ENCODE measurements around the gene ARCN1. TPM values are rescaled to one million over a fixed set of nuclear protein-coding genes. Genes with fewer than 3 reads are reported as not detected.

Gene ARCN1
- total RNA-seq, 1 experiment from 2014 or later = 88.3 TPM

DNA sequence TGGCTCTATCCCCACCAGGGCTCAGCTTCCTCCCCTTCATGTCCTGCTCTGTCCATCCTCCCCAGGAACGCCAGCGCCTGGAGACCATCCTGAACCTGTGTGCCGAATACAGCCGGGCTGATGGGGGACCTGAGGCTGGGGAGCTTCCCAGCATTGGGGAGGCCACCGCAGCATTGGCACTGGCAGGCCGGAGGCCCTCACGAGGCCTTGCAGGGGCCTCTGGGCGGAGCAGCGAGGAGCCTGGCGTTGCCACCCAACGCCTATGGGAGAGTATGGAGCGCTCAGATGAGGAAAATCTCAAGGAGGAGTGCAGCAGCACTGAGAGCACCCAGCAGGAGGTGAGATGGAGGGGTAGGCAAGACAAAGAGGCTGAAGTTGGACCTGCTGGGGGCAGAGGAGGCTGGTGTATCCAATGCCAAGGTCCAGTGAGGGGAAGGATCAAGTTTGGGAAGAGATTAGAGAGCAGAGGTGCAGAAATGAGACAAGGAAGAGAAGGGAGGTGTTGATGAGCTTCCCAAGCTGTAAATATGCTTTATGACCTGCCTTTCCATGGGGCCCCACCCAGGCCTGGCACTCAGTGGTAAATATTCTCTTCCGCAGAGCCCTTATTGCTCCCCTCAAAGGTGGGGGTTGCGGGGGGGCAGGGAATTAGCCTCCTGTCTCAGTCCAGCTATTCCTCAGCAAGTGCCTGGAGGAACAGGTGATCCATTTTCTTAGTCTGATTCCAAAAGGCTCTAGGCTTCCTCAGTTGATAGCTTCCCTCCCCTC lies 59.1 kb downstream of the ARCN1 start:
- in situ Hi-C loops (cut with HindIII; ENCODE audit: low sequenced_read_pairs) = no loop called here

DNA sequence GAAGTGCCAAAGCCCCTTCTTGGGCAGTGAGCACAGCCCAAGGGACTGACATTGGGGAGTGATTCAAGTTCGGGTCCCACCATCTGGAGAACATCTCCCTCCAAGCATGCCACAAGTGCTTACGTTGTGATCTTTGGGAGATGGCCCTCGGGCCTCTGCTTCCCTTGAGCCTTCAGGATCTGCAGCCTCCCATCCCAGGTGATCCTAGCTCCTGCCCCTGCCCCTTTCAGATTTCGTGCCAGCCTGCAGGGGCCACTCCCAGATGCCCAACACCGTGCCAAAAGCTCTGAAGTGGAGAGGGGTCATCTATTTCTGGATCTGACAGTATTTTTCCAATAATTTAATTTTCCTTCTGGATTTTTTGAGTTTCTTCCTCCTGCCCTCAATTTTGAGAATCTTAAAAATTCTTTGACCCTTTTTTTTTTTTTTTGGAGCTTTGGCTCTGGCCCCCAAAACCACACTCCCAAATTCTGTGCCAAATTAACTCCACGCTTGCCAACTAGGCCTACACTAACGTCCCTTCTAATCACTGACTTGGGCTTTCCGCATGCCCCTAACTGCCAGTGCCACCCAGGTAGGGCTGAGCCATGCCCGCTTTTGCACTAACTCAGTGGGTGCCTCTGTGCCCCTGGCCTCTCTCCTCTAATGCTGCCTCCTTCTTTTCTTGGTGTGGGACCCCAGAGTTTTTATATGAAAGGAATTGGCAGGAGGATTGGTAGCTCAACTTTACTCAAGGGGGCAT lies 60.5 kb downstream of the ARCN1 start:
- in situ Hi-C loops (cut with HindIII; ENCODE audit: low sequenced_read_pairs) = no loop called here

More for the DNA sequence above, 59.1 kb downstream of the ARCN1 start:
- DNase-seq (ENCODE audit: low spot score) = no peak

GRCh38 chr11:118633319-118633690 lies 61.1 kb downstream of the ARCN1 start:
- in situ Hi-C loops (cut with HindIII; ENCODE audit: low sequenced_read_pairs) = no loop called here
- no peak for DNase-seq (ENCODE audit: low spot score)

More for the DNA sequence above, 60.5 kb downstream of the ARCN1 start:
- no peak for DNase-seq (ENCODE audit: low spot score)

DNA sequence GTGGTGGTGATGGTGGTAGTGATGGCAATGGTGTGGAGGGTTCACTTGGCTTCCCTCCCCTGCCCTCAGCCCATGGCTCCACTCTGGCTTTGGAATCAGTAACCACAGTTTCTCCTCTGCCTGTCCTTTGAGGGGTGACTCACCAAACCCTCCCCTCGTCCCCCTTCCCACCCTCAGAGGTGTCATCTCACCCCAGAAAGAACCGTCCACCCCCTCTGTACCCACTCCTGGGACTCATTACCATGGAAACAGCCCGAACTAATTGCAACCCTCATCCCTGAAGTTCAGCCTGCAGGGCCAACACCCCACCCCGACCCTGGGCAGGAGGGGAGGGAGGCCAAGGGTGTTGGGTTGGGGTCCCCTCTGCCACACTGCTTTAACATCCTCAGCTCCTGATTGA lies 61.8 kb downstream of the ARCN1 start:
- in situ Hi-C loops (cut with HindIII; ENCODE audit: low sequenced_read_pairs) = no loop called here
- DNase-seq (ENCODE audit: low spot score) = no peak

DNA sequence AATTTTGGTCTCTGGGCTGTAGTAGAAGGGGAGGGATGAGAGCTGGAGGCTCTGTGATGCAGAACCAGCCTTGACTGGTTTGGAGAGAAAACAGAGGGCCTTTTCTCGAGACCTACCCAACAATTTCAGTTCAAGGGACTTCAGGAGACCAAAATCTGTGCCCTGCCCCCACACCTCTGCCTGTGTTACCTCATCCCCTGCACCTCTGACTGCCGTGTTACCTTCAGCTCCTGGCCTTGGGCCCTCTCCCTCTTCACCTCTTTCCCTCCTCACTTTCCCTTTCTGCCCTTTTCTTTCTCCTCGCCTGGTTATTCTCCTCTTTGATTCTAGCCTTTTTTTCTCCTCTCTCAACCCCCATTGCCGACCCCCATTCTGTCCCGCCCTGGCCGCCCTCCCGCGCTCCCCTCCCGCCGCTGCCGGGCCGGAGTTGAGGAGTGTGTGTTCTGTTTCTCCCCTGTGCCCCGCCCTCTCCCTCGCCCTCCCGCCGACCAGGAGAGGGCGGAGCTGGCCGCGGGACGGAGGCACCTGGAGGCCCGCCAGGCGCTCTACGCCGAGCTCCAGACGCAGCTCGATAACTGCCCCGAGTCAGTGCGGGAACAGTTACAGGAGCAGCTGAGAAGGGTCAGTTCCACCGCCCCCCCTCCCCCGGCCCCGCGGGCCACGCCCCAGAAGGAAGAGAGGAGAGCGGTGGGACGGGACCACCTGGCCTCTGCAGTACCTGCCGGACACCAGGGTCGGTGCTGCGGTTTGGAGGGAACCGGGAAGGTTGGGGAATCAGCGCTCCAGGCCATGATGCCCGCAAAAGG lies 62.4 kb downstream of the ARCN1 start:
- in situ Hi-C loops (cut with HindIII; ENCODE audit: low sequenced_read_pairs) = no loop called here
- peak; percentile 85 for DNase-seq (ENCODE audit: low spot score)

- in situ Hi-C loops (cut with HindIII; ENCODE audit: low sequenced_read_pairs) = no loop called here
- DNase-seq (ENCODE audit: low spot score) = peak; percentile 60
Observed at GRCh38 chr11:118635237-118635591, 63.0 kb downstream of the ARCN1 start.

DNA sequence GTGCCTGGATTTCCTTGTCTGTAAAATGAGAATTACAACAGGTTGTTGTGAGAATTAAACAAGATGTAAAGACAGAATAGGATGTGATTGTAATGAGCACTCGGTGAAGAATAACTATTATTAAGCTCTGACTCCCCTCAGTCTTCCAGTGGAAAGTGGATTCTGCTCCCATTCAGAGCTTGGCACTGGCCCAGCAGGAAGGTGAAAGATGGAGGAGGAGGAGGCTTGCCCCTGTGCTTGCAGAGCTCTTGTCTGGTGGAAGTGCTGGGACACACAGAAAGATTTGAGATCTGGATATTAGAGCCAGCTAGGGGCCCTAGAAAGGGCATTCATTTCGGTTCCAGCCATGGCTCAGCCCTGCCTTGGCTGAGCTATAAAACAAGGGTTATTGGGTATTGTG lies 63.4 kb downstream of the ARCN1 start:
- no peak for DNase-seq (ENCODE audit: low spot score)
- in situ Hi-C loops (cut with HindIII; ENCODE audit: low sequenced_read_pairs) = no loop called here

GRCh38 chr11:118636569-118637290 lies 64.5 kb downstream of the ARCN1 start:
- in situ Hi-C loops (cut with HindIII; ENCODE audit: low sequenced_read_pairs) = no loop called here

DNA sequence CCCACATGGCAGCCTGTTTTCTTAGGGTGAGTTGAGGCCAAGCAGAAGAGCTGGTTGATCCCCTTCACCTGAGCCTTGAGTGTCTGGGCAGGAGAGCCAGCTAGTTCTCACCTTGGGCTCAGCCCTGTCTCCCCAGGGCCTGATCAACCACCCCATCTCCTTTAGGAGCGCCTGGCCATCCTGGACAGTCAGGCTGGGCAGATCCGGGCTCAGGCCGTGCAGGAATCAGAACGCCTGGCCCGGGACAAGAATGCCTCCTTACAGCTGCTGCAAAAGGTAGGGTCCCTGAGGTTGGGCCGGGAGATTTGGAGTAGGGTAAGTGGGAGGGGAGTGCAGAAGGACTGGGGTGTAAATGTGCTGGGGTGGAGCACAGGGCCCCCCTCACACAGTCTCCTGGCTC lies 66.5 kb downstream of the ARCN1 start:
- in situ Hi-C loops (cut with HindIII; ENCODE audit: low sequenced_read_pairs) = no loop called here

More at GRCh38 chr11:118636569-118637290, 64.5 kb downstream of the ARCN1 start:
- no peak for DNase-seq (ENCODE audit: low spot score)

DNA sequence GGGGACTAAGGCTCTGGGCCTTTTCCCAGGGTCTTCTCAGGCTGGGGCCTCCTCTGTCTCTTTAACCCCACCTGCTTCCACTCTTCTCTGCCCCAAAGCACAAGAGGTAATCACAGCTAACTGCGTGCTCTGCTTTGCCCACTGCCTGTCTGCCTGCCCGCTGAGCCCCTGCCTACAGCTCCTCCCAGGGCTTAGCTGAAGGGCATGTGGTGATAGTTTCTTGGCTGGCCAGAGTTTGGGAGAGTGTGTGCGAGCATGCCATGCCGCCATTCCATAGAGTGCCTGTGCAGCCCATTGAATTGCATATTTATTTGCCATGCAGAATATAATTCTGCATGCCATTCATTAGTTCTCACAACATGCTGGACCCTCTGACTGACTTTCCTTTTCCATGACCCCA lies 67.7 kb downstream of the ARCN1 start:
- in situ Hi-C loops (cut with HindIII; ENCODE audit: low sequenced_read_pairs) = no loop called here
- DNase-seq (ENCODE audit: low spot score) = no peak

More for the DNA sequence above, 66.5 kb downstream of the ARCN1 start:
- no peak for DNase-seq (ENCODE audit: low spot score)

DNA sequence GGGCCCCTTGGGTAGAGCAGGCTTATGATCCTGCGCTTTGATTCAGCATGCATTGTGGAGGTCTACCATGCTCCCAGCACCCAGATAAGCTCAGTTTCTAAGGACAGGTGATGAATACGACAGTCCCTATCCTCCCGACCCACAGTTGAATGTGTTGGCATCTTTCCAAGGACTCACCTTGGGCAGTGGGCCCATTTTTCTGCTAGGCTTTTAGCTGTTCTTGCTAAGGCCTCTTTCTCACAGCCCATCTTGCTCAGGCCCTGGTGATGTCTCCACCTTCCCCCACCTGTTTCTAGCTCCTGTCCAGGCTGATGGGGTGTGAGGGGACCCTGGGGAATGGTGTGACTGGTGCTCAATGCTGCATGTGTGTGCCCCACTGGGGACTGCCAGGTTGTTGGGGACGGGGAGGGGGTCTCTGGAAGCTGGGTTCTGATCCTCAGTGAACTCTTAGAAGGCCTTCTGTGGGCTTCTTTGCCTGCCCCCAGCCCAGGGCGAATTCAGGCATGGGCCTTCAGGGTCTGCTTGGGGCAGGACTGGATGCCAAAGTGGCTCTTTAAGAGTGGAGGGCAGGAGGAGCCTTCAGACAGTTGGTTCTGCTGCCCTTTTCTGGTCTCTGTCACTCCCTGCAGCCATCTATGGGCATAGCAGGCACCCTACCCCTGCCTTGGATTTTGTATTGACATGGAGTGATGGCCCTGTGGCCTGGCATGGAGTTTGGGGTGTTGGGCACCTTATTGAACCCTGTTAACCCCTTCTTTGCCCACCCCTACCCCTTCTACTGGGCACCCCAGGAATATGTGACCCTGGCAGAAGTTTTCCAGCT lies 68.3 kb downstream of the ARCN1 start:
- peak; percentile 33 for DNase-seq (ENCODE audit: low spot score)
- in situ Hi-C loops (cut with HindIII; ENCODE audit: low sequenced_read_pairs) = no loop called here

GRCh38 chr11:118641397-118642019 lies 69.3 kb downstream of the ARCN1 start:
- in situ Hi-C loops (cut with HindIII; ENCODE audit: low sequenced_read_pairs) = no loop called here
- peak; percentile 61 for DNase-seq (ENCODE audit: low spot score)

- in situ Hi-C loops (cut with HindIII; ENCODE audit: low sequenced_read_pairs) = no loop called here
- peak; percentile 85 for DNase-seq (ENCODE audit: low spot score)
Observed at GRCh38 chr11:118643142-118643994, 71.2 kb downstream of the ARCN1 start.

DNA sequence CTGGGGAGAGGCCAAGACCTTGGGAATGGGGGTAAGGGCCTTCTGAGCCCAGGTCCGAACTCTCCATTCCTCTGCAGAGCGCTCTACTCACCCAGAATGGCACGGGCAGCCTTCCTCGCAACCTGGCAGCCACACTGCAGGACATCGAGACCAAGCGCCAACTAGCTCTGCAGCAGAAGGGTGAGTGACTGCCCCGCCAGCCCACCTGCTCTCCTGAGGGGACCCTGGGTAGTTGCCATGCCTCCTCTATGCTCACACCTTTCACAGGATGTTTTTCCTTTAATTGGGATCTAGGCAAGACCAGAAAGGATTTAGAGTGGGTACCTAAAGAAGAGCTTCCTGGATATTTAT lies 71.8 kb downstream of the ARCN1 start:
- peak; percentile 91 for DNase-seq (ENCODE audit: low spot score)
- in situ Hi-C loops (cut with HindIII; ENCODE audit: low sequenced_read_pairs) = no loop called here

DNA sequence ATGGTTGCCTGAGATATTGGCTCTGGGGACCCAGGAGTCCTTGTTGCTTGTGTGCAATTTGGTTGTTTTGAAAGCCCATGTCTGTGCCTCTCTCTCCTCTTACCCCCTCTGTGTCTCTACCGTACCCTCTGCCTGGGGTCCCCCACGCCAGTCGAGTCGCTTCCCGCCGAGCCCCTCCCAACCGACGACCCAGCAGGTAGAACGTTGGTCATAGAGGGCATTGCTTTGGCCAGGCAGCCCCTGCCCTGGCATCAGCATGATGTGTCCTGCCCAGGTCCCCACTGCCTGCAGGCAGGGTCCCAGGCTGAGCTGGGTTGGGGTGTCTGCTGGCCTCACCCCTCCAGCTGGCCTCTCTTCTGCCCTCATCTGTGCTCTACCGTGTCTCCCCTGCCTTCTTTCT lies 72.3 kb downstream of the ARCN1 start:
- in situ Hi-C loops (cut with HindIII; ENCODE audit: low sequenced_read_pairs) = no loop called here
- DNase-seq (ENCODE audit: low spot score) = no peak

DNA sequence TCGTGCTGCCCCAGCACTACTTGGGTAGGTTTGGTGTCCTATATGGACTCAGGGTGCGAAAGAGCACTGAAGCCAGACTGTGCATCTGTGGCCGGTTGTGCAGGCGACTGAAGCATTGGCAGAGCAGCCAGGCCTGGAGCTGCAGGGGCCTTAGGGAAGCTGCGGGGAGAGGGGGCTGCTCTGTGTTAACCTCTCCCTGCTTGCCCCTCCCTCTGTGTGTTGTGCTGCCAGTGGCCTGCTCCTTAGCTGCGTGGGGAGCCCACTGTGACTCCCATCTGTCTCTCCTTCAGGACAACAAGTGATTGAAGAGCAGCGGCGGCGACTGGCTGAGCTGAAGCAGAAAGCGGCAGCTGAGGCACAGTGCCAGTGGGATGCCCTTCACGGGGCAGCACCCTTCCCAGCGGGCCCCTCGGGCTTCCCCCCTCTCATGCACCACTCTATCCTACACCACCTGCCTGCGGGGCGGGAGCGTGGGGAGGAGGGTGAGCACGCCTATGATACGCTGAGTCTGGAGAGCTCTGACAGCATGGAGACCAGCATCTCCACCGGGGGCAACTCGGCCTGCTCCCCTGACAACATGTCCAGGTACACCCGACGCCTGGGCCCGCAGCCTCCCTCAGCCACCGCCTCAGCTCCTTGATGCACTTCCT lies 73.0 kb downstream of the ARCN1 start:
- in situ Hi-C loops (cut with HindIII; ENCODE audit: low sequenced_read_pairs) = no loop called here
- peak; percentile 79 for DNase-seq (ENCODE audit: low spot score)

DNA sequence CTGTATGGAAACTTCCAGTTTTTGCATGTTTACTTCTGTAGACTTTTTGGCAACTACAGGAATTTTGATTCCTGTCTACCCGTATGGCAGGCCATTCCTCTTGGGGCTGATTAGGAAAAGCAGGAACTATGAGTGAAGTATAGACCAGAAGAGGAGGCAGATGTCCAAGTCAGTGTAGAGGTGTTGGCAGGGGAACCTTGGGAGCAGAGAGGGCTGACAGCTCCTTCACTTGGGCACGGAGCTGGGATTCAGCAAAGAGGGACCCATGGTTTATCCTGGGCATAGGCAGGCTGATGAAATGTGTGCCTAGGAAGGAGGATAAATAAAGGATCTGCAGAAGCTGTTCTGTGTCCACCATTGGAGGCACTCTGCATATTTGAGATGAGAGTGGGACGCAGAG lies 74.2 kb downstream of the ARCN1 start:
- DNase-seq (ENCODE audit: low spot score) = peak; percentile 35
- in situ Hi-C loops (cut with HindIII; ENCODE audit: low sequenced_read_pairs) = no loop called here

All from G401 (cell line).